NCI-H748 treated with DMSO at 0.1 percent for 48 hours (cell line): ENCODE measurements around the gene COL28A1.

Experiments
- DNase-seq: peaks from one replicate; lab custom pipeline; 2025; lab: John Stamatoyannopoulos, UW

The COL28A1 gene

GRCh38 chr7:7331523-7331922 is 204.2 kb downstream of the COL28A1 start:
- DNase-seq: no peak

GRCh38 chr7:7330997-7331396 is 204.7 kb downstream of the COL28A1 start:
- no peak for DNase-seq

- DNase-seq: no peak
Observed at GRCh38 chr7:7329326-7329725, 206.3 kb downstream of the COL28A1 start.

DNA sequence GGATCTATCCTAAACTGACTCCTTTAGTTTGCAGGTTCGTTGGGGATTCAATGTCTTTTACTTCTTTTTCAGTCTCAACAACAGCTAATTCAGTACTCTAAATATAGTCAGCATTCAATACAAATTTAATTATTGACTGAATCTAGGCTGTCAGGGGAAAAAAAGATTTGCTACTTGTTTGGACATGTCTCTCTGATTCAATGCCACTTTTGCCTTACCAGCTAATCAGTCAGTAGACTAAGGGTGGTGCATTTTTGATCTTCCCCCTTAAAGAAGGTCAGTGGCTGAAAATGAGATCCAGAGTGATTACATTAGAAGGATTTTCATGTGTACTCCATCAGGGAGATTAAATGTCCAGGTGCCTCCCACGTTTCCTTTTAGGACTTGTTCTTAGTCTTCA is 208.2 kb downstream of the COL28A1 start:
- DNase-seq: no peak

DNA sequence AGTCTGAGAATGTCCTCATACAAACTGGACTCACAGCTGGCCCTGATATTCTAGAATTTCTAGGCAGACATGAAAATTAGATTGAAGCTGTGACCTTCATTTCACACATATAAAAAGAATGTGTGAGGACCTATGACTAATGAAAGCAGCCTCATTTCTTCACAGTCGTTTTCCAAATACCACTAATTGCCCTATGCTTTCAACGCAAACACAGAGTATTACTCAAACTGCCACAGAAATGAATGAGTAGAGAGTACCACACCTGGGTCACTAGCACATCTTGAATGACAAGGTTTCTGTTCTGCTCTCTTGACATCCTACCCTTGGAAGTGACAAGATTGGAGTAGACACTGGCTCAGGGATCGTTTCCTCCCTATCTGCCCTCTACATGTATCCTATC is 211.0 kb downstream of the COL28A1 start:
- DNase-seq: no peak

- no peak for DNase-seq
Observed at GRCh38 chr7:7323921-7324320, 211.8 kb downstream of the COL28A1 start.

DNA sequence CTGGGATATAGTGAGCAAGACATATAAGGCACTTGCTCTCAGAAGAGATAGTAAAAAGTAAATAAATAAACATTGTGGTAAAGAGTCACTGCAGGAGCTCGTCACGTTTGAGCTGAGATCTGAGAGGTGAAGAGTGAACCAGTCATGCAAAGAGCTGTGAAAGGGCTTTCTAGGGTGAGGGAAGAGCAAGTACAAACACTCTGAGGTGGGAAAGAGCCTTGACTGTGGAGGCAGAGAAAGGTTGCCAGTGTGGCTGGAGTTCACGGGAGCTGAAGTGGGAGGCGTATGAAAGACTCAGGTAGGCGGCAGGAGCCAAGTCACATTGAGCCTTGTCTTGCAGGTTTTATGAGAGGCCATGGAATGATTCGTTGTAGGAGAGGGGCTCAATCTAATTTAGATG is 212.3 kb downstream of the COL28A1 start:
- no peak for DNase-seq

- no peak for DNase-seq
Observed at GRCh38 chr7:7321681-7322080, 214.0 kb downstream of the COL28A1 start.

- no peak for DNase-seq
Observed at GRCh38 chr7:7318601-7319000, 217.1 kb downstream of the COL28A1 start.

DNA sequence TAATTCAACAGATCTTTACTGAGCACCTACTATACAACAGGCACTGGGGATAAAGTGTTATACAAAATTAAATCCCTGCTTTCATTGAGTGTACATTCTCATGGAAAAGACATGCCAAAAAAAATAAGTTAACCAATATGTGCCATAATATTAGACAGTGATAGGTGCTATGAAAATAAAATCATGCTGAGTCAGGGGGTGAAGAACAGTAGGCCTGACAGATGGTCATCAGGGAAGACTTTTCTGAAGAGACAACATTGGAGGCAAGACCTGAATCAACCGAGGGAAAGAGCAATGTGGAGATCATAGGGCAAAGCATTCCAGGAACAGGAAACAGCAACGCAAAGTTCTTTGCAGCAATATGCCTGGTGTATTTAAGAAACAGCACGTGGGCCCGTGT is 217.8 kb downstream of the COL28A1 start:
- DNase-seq: no peak

GRCh38 chr7:7315851-7316250 is 219.8 kb downstream of the COL28A1 start:
- no peak for DNase-seq

GRCh38 chr7:7312323-7312722 is 223.3 kb downstream of the COL28A1 start:
- no peak for DNase-seq

- DNase-seq: no peak
Observed at GRCh38 chr7:7311001-7311400, 224.7 kb downstream of the COL28A1 start.

GRCh38 chr7:7309203-7309602 is 226.5 kb downstream of the COL28A1 start:
- no peak for DNase-seq
